ENCODE results near the gene ARPC4. TPM values are rescaled to one million over a fixed set of nuclear protein-coding genes. Genes with fewer than 3 reads are reported as not detected.

The ARPC4 gene
- total and polyA plus RNA-seq, 2 of the 13 experiments (the other 11 are each of a cell fraction or from before 2014, with no cell fraction given) = 30.1 to 83.6 TPM

DNA sequence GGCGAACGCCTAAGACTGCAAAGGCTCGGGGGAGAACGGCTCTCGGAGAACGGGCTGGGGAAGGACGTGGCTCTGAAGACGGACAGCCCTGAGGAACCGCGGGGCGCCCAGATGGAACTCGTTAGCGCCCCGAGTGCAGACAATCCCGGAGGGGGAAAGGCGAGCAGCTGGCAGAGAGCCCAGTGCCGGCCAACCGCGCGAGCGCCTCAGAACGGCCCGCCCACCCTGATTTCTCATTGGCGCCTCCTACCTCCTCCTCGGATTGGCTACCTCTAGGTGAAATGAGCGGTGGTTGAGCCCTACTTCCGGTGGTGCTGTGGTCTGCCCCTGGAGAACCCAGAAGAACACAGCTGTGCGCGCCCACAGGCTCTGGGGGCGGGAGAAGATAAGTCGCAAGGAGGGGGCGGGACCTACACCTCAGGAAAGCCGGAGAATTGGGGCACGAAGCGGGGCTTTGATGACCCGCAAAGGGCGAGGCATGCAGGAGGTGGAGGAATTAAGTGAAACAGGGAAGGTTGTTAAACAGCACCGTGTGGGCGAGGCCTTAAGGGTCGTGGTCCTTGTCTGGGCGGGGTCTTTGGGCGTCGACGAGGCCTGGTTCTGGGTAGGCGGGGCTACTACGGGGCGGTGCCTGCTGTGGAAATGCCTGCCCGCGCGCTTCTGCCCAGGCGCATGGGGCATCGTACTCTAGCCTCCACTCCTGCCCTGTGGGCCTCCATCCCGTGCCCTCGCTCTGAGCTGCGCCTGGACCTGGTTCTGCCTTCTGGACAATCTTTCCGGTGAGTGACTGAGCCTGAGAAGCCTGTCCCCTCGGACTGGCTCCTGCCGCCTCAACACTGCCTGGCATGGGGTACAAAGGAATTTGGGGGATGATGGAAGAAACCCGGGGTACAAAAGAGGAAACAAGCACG lies 43.0 kb upstream of the ARPC4 start, which contains the start of gene OGG1 (continued):
- TF ChIP-seq, protein P1, sequence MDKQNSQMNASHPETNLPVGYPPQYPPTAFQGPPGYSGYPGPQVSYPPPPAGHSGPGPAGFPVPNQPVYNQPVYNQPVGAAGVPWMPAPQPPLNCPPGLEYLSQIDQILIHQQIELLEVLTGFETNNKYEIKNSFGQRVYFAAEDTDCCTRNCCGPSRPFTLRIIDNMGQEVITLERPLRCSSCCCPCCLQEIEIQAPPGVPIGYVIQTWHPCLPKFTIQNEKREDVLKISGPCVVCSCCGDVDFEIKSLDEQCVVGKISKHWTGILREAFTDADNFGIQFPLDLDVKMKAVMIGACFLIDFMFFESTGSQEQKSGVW (CRISPR knock-in tag; IDR thresholded peaks at IDR 0.05; ENCODE audit: borderline replicate concordance) = no peak
- TF ChIP-seq ZNF567 (CRISPR knock-in tag; IDR thresholded peaks at IDR 0.05; ENCODE audit: borderline replicate concordance) = 0 out of 2 replicates have a peak, but pooled peaks have one; percentile 67
- TF ChIP-seq, protein P2, sequence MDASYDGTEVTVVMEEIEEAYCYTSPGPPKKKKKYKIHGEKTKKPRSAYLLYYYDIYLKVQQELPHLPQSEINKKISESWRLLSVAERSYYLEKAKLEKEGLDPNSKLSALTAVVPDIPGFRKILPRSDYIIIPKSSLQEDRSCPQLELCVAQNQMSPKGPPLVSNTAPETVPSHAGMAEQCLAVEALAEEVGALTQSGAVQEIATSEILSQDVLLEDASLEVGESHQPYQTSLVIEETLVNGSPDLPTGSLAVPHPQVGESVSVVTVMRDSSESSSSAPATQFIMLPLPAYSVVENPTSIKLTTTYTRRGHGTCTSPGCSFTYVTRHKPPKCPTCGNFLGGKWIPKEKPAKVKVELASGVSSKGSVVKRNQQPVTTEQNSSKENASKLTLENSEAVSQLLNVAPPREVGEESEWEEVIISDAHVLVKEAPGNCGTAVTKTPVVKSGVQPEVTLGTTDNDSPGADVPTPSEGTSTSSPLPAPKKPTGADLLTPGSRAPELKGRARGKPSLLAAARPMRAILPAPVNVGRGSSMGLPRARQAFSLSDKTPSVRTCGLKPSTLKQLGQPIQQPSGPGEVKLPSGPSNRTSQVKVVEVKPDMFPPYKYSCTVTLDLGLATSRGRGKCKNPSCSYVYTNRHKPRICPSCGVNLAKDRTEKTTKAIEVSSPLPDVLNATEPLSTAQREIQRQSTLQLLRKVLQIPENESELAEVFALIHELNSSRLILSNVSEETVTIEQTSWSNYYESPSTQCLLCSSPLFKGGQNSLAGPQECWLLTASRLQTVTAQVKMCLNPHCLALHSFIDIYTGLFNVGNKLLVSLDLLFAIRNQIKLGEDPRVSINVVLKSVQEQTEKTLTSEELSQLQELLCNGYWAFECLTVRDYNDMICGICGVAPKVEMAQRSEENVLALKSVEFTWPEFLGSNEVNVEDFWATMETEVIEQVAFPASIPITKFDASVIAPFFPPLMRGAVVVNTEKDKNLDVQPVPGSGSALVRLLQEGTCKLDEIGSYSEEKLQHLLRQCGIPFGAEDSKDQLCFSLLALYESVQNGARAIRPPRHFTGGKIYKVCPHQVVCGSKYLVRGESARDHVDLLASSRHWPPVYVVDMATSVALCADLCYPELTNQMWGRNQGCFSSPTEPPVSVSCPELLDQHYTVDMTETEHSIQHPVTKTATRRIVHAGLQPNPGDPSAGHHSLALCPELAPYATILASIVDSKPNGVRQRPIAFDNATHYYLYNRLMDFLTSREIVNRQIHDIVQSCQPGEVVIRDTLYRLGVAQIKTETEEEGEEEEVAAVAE (CRISPR knock-in tag; IDR thresholded peaks at IDR 0.05; ENCODE audit: borderline replicate concordance) = peak; percentile 24; the same call in 1 of the 2 replicates
- TF ChIP-seq ASH2L (IDR thresholded peaks at IDR 0.05; ENCODE audit: insufficient read length, low read depth, low read length) = peak; percentile 79
- peak; percentile 62; the same call in 1 of the 2 replicates for TF ChIP-seq KDM5A (IDR thresholded peaks at IDR 0.05; ENCODE audit: borderline replicate concordance, low read length)
- peak; percentile 95 for TF ChIP-seq GABPB1 (CRISPR knock-in tag; IDR thresholded peaks at IDR 0.05)
- no peak for TF ChIP-seq MAFF (IDR thresholded peaks at IDR 0.05; ENCODE audit: low read depth, low read length)
- TF ChIP-seq, protein P3, sequence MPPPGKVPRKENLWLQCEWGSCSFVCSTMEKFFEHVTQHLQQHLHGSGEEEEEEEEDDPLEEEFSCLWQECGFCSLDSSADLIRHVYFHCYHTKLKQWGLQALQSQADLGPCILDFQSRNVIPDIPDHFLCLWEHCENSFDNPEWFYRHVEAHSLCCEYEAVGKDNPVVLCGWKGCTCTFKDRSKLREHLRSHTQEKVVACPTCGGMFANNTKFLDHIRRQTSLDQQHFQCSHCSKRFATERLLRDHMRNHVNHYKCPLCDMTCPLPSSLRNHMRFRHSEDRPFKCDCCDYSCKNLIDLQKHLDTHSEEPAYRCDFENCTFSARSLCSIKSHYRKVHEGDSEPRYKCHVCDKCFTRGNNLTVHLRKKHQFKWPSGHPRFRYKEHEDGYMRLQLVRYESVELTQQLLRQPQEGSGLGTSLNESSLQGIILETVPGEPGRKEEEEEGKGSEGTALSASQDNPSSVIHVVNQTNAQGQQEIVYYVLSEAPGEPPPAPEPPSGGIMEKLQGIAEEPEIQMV (CRISPR knock-in tag; IDR thresholded peaks at IDR 0.05; ENCODE audit: low read depth) = peak; percentile 31; the same call in 1 of the 2 replicates
- peak; percentile 82 for TF ChIP-seq SP4 (CRISPR knock-in tag; IDR thresholded peaks at IDR 0.05)
- TF ChIP-seq NFYC (CRISPR knock-in tag; IDR thresholded peaks at IDR 0.05) = peak; percentile 82
- TF ChIP-seq GABPA (IDR thresholded peaks at IDR 0.05; ENCODE audit: low read depth, low read length) = peak; percentile 63
- TF ChIP-seq GABPA (CRISPR knock-in tag; IDR thresholded peaks at IDR 0.05; ENCODE audit: low read depth) = peak; percentile 93
- TF ChIP-seq, protein P4, sequence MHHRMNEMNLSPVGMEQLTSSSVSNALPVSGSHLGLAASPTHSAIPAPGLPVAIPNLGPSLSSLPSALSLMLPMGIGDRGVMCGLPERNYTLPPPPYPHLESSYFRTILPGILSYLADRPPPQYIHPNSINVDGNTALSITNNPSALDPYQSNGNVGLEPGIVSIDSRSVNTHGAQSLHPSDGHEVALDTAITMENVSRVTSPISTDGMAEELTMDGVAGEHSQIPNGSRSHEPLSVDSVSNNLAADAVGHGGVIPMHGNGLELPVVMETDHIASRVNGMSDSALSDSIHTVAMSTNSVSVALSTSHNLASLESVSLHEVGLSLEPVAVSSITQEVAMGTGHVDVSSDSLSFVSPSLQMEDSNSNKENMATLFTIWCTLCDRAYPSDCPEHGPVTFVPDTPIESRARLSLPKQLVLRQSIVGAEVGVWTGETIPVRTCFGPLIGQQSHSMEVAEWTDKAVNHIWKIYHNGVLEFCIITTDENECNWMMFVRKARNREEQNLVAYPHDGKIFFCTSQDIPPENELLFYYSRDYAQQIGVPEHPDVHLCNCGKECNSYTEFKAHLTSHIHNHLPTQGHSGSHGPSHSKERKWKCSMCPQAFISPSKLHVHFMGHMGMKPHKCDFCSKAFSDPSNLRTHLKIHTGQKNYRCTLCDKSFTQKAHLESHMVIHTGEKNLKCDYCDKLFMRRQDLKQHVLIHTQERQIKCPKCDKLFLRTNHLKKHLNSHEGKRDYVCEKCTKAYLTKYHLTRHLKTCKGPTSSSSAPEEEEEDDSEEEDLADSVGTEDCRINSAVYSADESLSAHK (CRISPR knock-in tag; IDR thresholded peaks at IDR 0.05; ENCODE audit: borderline replicate concordance) = no peak
- TF ChIP-seq ZBTB7A (CRISPR knock-in tag; IDR thresholded peaks at IDR 0.05) = 0 out of 2 replicates have a peak, but pooled peaks have one; percentile 35
- TF ChIP-seq ZNF230 (CRISPR knock-in tag; IDR thresholded peaks at IDR 0.05) = peak; percentile 66; the same call in 1 of the 2 replicates
- peak; percentile 85 for TF ChIP-seq ZNF136 (CRISPR knock-in tag; IDR thresholded peaks at IDR 0.05; ENCODE audit: low read depth)

All from HepG2 (cell line).